Fibroblast of villous mesenchyme (primary cell): ENCODE results near the gene LEUTX. TPM values are rescaled to one million over a fixed set of nuclear protein-coding genes. Genes with fewer than 3 reads are reported as not detected.
"Not testable (repeated sequence)": the region's sequence is repeated elsewhere in the genome, so short reads cannot be mapped to it uniquely, and the experiment has no call there.

Experiments used
- DNase-seq: peaks from one replicate; pipeline ENCODE4 v3.0.0-alpha.2; 2010; ENCODE audit warnings: low read depth
- H3K4me3 ChIP-seq: 2 replicates; pipeline ENCODE4 v1.5.1; 2011; ENCODE audit warnings: low read depth, mild to moderate bottlenecking, low read length
- total RNA-seq: library from RNA; depleted of rRNA; stranded (reverse); fragments of >200 nt; gene quantifications from 2 replicates; pipeline ENCODE4 v1.2.3, GENCODE V29; 2012
- TF ChIP-seq, protein P1 (sequence below): IDR thresholded peaks from 2 replicates; pipeline ENCODE4 v1.5.1; 2012; ENCODE audit warnings: low read depth, mild to moderate bottlenecking, low read length; ENCODE audit not compliant: insufficient read depth

The LEUTX gene
- total RNA-seq, 1 donor = not detected

DNA sequence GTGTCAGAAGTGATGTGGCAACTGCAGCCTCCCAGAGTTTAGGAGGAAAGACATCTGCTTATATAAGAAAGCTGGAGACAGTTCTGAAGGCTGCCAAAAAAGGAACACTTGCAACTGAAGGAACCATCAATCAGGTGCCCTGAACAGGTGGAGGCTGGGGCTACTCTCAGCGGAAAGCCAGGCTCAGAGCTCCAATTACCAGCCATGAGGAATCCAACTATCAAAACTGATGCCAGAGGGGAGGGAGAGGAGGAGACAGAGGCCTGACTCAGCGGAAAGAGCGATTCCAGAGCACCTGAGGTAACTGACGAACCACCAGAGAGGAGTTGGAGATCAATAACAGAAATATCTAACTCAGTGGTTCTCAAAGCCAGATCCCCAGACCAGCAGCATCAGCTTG, 24.3 kb downstream of the LEUTX start:
- TF ChIP-seq, protein P1, sequence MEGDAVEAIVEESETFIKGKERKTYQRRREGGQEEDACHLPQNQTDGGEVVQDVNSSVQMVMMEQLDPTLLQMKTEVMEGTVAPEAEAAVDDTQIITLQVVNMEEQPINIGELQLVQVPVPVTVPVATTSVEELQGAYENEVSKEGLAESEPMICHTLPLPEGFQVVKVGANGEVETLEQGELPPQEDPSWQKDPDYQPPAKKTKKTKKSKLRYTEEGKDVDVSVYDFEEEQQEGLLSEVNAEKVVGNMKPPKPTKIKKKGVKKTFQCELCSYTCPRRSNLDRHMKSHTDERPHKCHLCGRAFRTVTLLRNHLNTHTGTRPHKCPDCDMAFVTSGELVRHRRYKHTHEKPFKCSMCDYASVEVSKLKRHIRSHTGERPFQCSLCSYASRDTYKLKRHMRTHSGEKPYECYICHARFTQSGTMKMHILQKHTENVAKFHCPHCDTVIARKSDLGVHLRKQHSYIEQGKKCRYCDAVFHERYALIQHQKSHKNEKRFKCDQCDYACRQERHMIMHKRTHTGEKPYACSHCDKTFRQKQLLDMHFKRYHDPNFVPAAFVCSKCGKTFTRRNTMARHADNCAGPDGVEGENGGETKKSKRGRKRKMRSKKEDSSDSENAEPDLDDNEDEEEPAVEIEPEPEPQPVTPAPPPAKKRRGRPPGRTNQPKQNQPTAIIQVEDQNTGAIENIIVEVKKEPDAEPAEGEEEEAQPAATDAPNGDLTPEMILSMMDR = no peak
- no peak for DNase-seq
- no peak overlapping the region for H3K4me3 ChIP-seq

DNA sequence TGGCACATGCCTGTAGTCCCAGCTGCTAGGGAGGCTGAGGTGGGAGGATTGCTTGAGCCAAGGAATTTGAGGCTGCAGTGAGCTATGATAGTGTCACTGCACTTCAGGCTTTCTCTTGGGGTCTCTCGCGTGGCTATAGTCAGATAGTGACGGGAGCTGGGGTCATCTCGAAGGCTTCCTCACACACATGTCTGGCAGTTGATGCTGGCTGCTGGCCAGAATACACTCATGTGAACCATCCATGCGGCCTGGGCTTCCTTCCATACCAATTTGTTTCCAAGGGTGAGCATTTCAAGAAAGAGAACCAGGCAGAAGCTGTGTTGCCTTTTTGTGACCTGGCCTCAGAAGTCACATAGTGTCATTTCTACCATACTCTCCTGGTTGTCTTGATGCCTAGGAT, 26.4 kb downstream of the LEUTX start:
- DNase-seq = no peak
- no peak overlapping the region for H3K4me3 ChIP-seq
- TF ChIP-seq, protein P1 = no peak

GRCh38 chr19:39807846-39808364, 29.3 kb downstream of the LEUTX start:
- DNase-seq = no peak
- H3K4me3 ChIP-seq = no peak overlapping the region
- TF ChIP-seq, protein P1 = no peak

- not testable (repeated sequence) for H3K4me3 ChIP-seq, DNase-seq
These were observed 30.0 kb downstream of the LEUTX start for GRCh38 chr19:39808688-39809087.

DNA sequence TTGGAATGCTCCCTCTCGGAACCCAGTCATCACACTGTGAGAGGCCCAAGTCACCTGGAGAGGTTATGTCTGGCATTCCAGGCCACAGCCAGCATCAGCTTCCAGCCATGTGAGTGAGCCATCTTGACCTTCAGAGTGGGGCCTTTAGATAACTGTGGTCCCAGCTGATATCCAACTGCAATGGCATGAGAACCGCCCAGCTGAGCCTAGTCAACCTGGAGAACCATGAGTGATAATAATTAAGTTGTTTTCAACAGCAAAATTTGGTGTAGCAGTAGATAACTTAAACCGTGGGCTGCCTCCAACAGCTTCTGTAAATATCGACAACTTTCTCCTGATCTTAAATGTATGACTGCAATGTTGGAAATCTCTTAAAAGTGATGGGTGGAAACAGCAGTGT, 30.7 kb downstream of the LEUTX start:
- no peak overlapping the region for H3K4me3 ChIP-seq
- no peak for DNase-seq
- TF ChIP-seq, protein P1 = no peak

DNA sequence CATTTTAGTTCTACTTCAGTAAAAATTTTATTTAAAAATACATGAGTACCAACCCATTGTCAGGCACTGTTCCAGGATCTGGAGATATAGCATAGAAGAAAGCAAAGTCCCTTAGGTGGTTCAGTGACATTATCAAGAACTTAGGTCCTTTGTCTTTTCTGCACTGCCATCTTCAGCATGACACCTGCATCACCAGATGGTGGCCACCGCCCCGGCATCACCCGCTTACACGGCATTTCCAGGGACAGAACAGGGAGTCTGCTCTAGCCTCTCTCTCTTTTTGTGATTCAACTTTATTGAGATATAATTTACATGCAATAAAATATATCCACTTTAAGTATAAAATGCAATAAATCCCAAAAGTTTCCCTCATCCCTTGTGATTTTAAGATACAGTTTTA, 31.8 kb downstream of the LEUTX start:
- TF ChIP-seq, protein P1 = no peak
- no peak for DNase-seq
- no peak overlapping the region for H3K4me3 ChIP-seq

GRCh38 chr19:39811064-39811463, 32.4 kb downstream of the LEUTX start:
- TF ChIP-seq, protein P1 = no peak
- DNase-seq = no peak

More at GRCh38 chr19:39811064-39811463, 32.4 kb downstream of the LEUTX start:
- no peak overlapping the region for H3K4me3 ChIP-seq
